Natural killer cell treated with Interleukin-12 subunit alpha and Interleukin-12 subunit beta and Interleukin-15 and Interleukin-18, amount 100 ng/mL, for 72 hours (primary cell): ENCODE measurements around the gene TTC7B. TPM values are rescaled to one million over a fixed set of nuclear protein-coding genes. Genes with fewer than 3 reads are reported as not detected.
A peak's percentile ranks its signal among the peaks of the same experiment; 100 is the strongest.

Experiments used
- ATAC-seq, 2 donors: fragments of 150-1000 bp; cut with Tn5 transposase in 1 of 2; sonication (Bioruptor Pico), chemical (Tn5 transposase) in 1 of 2; 2 replicates each; pipeline ENCODE4 v1.10.0; 2021
- DNase-seq: peaks from one replicate; pipeline ENCODE4 v3.0.0; 2022; ENCODE audit warnings: low spot score
- H3K27ac Mint-ChIP-seq, 2 donors: 1 replicate in 1 of 2; 2 replicates in 1 of 2; pipeline ENCODE4 v1.8.0; 2022; ENCODE audit warnings: mixed read lengths in 2 of 2, mild to moderate bottlenecking in 1 of 2, moderate library complexity in 1 of 2
- H3K27me3 Mint-ChIP-seq, 2 donors: 1 replicate in 1 of 2; 2 replicates in 1 of 2; pipeline ENCODE4 v1.8.0; 2022; ENCODE audit warnings: mixed read lengths in 2 of 2
- H3K36me3 Mint-ChIP-seq: one replicate; pipeline ENCODE4 v1.8.0; 2022; ENCODE audit warnings: mixed read lengths
- H3K4me1 Mint-ChIP-seq, 2 donors: 1 replicate in 1 of 2; 2 replicates in 1 of 2; pipeline ENCODE4 v1.8.0; 2022; ENCODE audit warnings: low read depth in 2 of 2, mixed read lengths in 2 of 2, mild to moderate bottlenecking in 1 of 2
- H3K4me3 Mint-ChIP-seq: one replicate; pipeline ENCODE4 v1.8.0; 2022; ENCODE audit warnings: mixed read lengths
- H3K9me3 Mint-ChIP-seq: 2 replicates; pipeline ENCODE4 v1.8.0; 2022; ENCODE audit warnings: mixed read lengths
- total RNA-seq, 2 donors: library from RNA; stranded (reverse); gene quantifications; one replicate each; pipeline ENCODE4 v1.2.3, GENCODE V29; 2022

TTC7B gene
- total RNA-seq, 2 donors from 2014 or later, result 8.9 to 24.5 TPM

- Mint-ChIP-seq H3K4me1 (peaks cover 7 to 14% of the 10 kb centered on the region in 2 donors), H3K36me3 (no peaks in the 10 kb centered on the region), H3K4me3 (no peak overlapping the region), H3K27me3 (no peaks in the 10 kb centered on the region), H3K27ac (no peak overlapping the region), H3K9me3 (peaks cover 3% of the 10 kb centered on the region)
- no peak for ATAC-seq
- no peak for DNase-seq
These were observed 10.3 kb downstream of the TTC7B start for GRCh38 chr14:90805662-90806540.

GRCh38 chr14:90805084-90805391 is 11.2 kb downstream of the TTC7B start:
- Mint-ChIP-seq H3K9me3 (peaks cover 3% of the 10 kb centered on the region), H3K4me3 (no peak overlapping the region), H3K36me3 (no peaks in the 10 kb centered on the region), H3K4me1 (peaks cover 7 to 17% of the 10 kb centered on the region in 2 donors), H3K27ac (no peak overlapping the region), H3K27me3 (no peaks in the 10 kb centered on the region)
- ATAC-seq (no peak), DNase-seq (no peak)

DNA sequence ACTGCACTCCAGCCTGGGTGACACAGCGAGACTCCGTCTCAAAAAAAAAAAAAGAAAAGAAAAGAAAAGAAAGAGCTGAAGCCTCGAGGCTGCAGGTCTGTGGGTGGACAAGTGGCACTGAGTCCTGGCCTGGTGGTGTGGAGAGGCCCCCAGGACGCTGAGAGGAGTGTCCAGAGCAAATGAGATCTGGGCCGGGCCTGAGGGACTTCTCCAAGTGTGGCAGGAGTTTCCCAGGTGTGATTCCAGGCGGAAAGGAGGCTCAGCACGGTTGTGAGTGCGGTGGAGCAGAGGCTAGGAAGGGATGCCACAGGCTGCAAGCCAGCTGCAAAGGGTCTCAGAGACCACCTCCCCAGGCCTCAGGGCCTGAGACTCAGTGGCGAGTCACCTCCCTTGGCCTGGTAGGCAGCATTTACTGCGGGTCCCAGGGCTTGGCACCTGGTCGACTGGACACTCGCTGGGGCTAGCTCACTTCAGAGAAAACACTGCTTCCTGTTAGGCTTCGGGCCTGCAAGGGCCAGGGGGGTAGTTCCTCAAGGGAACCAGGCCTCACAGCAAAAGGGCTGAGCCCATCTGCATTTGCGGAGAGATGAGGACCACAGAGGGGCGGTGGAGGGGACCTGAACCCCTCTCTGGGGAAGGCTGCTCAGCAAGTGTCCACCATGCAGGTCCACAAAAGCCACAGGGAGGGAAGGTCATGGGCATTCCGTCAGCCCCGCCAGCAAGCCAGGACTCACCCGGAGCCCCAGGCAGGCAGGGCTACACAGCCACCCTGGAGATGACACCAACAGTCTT is 11.7 kb downstream of the TTC7B start:
- Mint-ChIP-seq H3K27me3 (no peaks in the 10 kb centered on the region), H3K9me3 (peaks cover 3% of the 10 kb centered on the region), H3K4me3 (no peak overlapping the region), H3K36me3 (no peaks in the 10 kb centered on the region), H3K4me1 (peaks cover 7 to 18% of the 10 kb centered on the region in 2 donors), H3K27ac (peak overlapping the region; percentile 69 to 76)
- DNase-seq (no peak), ATAC-seq (no peak)

- peaks cover 3% of the 10 kb centered on the region for H3K9me3 Mint-ChIP-seq
- H3K4me3 Mint-ChIP-seq, result no peak overlapping the region
- DNase-seq (no peak), ATAC-seq (no peak)
- H3K27me3 Mint-ChIP-seq, result no peaks in the 10 kb centered on the region
- H3K27ac Mint-ChIP-seq, result peak overlapping the region; percentile 69 to 76
- no peaks in the 10 kb centered on the region for H3K36me3 Mint-ChIP-seq
- peaks cover 7 to 21% of the 10 kb centered on the region in 2 donors for H3K4me1 Mint-ChIP-seq
These were observed 13.0 kb downstream of the TTC7B start for GRCh38 chr14:90803249-90803648.

DNA sequence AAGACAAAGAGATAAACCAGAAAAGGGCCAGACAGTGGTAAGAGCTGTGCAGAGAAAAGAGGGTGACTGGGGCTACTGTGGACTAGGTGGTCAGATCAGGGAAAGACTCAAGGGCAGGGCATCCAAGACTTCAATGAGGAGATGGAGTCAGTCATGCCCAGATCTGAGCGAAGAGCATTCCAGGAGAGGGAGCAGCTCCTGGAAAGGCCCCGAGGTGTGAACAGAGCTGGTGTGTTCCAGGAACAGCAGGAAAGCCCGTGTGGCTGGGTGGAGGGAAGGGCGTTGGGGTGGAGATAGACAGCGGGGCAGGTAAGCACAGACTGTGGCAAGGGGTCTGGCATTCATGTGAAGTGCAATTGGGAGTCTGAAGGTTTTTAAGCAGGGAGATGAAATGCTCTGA is 16.8 kb downstream of the TTC7B start:
- no peak for ATAC-seq
- H3K4me3 Mint-ChIP-seq, result no peak overlapping the region
- no peak overlapping the region for H3K27ac Mint-ChIP-seq
- H3K27me3 Mint-ChIP-seq, result no peaks in the 10 kb centered on the region
- peaks cover 7 to 21% of the 10 kb centered on the region in 2 donors for H3K4me1 Mint-ChIP-seq
- H3K9me3 Mint-ChIP-seq, result peaks cover 3% of the 10 kb centered on the region
- DNase-seq, result no peak
- H3K36me3 Mint-ChIP-seq, result no peaks in the 10 kb centered on the region

DNA sequence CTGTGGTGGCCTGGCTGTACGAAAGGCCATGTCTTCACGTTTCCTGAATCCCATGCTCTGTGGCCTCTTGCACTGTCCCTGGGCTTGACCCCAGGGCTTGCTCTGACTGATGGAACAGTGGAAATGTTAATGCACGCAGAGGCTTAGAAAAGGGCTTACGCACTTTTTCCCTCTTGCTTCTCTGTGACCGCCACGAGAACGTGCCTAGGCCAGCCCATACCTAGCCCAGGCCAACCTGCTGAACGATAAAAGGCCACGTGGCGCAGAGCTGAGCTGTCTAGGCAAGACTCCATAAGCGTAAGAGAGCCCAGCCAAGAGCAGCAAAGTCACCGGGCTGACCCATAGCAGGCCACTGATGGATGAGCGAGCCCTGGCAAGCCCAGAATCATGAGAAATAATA is 18.3 kb downstream of the TTC7B start:
- no peak overlapping the region for H3K27ac Mint-ChIP-seq
- no peaks in the 10 kb centered on the region for H3K27me3 Mint-ChIP-seq
- H3K36me3 Mint-ChIP-seq, result no peaks in the 10 kb centered on the region
- peaks cover 3% of the 10 kb centered on the region for H3K9me3 Mint-ChIP-seq
- no peak for DNase-seq
- no peak overlapping the region for H3K4me3 Mint-ChIP-seq
- peaks cover 7 to 12% of the 10 kb centered on the region in 2 donors for H3K4me1 Mint-ChIP-seq
- no peak for ATAC-seq

DNA sequence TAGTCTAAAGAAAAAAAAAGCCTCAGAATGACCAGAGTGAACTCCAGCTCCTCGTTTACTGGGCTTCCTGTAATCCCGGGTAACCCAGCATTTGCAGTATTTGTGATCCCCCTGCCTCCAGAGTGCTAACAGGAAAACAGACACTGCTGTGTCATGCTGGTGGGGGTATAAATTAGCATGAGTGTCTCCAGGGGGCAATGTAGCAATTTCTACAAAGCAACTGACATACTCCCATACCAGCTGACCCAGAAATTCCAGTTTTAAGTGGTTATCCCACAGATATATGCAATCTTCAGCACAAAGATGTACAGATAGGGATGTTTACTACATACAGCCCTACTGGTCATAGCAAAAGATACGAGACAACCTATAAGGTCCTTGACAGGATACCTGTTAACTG is 18.8 kb downstream of the TTC7B start:
- Mint-ChIP-seq H3K36me3 (no peaks in the 10 kb centered on the region), H3K27ac (no peak overlapping the region), H3K27me3 (no peaks in the 10 kb centered on the region), H3K4me1 (peaks cover 7 to 12% of the 10 kb centered on the region in 2 donors), H3K9me3 (peaks cover 3% of the 10 kb centered on the region), H3K4me3 (no peak overlapping the region)
- DNase-seq (no peak), ATAC-seq (no peak)

DNA sequence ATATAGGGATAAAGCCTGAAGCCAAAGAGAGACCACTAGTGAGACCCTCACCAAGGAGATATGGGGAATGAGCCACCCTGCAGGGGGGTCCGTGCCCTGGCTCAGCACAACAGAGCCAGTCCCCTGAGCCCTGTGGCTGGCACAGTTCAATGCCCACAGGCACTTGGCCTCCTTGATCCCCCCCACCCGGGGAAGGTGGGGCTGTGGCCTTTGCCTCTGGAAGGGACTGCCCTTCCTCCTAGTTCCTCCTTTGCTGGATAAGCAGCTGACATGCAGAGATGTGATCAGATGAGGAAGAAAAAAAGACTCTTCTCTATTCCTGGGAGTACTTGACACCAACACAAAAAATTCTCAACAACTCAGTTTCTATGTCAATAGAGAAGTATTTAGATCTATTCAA is 19.9 kb downstream of the TTC7B start:
- Mint-ChIP-seq H3K4me1 (peaks cover 3 to 9% of the 10 kb centered on the region in 2 donors), H3K36me3 (no peaks in the 10 kb centered on the region), H3K27ac (no peak overlapping the region), H3K9me3 (peaks cover 2% of the 10 kb centered on the region), H3K4me3 (no peak overlapping the region), H3K27me3 (no peaks in the 10 kb centered on the region)
- DNase-seq (no peak), ATAC-seq (no peak)

GRCh38 chr14:90795744-90796143 is 20.5 kb downstream of the TTC7B start:
- Mint-ChIP-seq H3K9me3 (no peaks in the 10 kb centered on the region), H3K4me1 (peaks cover 0 to 6% of the 10 kb centered on the region in 2 donors), H3K27ac (no peak overlapping the region), H3K27me3 (no peaks in the 10 kb centered on the region), H3K4me3 (no peak overlapping the region), H3K36me3 (no peaks in the 10 kb centered on the region)
- no peak for ATAC-seq
- DNase-seq, result no peak

GRCh38 chr14:90791486-90791885 is 24.7 kb downstream of the TTC7B start:
- no peak for DNase-seq
- ATAC-seq, result no peak
- no peaks in the 10 kb centered on the region for H3K36me3 Mint-ChIP-seq
- no peak overlapping the region for H3K4me3 Mint-ChIP-seq
- H3K4me1 Mint-ChIP-seq, result no peaks in the 10 kb centered on the region
- no peaks in the 10 kb centered on the region for H3K9me3 Mint-ChIP-seq
- no peak overlapping the region for H3K27ac Mint-ChIP-seq
- no peaks in the 10 kb centered on the region for H3K27me3 Mint-ChIP-seq

GRCh38 chr14:90788031-90788430 is 28.2 kb downstream of the TTC7B start:
- no peak for ATAC-seq
- no peaks in the 10 kb centered on the region for H3K9me3 Mint-ChIP-seq
- H3K4me3 Mint-ChIP-seq, result no peak overlapping the region
- H3K27ac Mint-ChIP-seq, result no peak overlapping the region
- no peak for DNase-seq
- H3K27me3 Mint-ChIP-seq, result no peaks in the 10 kb centered on the region
- no peaks in the 10 kb centered on the region for H3K4me1 Mint-ChIP-seq
- H3K36me3 Mint-ChIP-seq, result no peaks in the 10 kb centered on the region

DNA sequence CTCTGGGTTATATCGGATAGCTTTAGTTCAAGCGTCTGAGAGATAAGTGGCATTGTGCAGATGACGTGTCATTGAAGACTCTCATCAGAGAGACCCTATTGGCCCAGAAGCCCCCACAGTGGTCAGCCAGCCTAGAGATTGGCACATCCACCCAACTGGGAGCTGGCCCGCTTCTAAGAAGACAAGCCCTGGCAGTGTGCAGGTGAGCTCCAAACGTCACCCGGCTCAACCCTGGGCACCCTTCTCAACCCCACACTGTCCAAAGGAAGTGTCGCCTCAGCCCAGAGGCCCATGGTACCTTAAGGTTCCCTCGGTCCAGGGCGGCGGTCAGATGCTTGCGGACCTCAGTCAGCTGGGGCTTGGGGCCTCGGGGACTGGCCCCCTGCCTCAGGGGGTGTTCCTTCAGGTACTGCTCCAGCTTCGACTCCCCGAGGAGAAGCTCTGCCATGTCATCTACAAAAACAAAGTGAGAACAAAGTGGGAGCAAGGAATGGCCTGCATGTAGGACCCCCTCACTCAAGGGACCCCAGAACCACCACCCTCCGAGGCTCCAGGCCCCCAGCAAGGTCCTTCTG is 30.3 kb downstream of the TTC7B start:
- Mint-ChIP-seq H3K4me1 (no peaks in the 10 kb centered on the region), H3K27ac (no peak overlapping the region), H3K4me3 (no peak overlapping the region), H3K9me3 (no peaks in the 10 kb centered on the region), H3K36me3 (no peaks in the 10 kb centered on the region), H3K27me3 (no peaks in the 10 kb centered on the region)
- ATAC-seq, result peak in 1 of 2 donors; percentile 41
- no peak for DNase-seq

DNA sequence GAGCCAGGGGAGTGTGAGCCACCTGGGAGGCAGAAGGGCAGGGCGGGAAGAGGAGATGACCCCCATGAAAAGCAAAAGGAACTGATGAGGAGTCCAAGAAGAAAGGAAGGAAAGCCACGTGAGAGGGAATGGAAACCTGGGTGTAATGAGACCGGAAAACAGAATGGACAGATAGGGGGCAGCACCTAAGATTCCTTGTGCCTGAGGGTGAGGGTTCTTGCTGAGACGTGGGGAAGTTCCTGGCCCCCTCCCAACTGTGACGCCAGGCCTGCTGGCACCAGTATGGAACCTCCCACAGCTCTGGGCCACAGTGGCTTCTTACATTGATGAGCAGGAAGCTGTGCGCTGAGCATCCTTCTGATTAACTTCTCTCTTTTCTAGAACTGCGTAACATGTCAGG is 30.8 kb downstream of the TTC7B start:
- DNase-seq (no peak), ATAC-seq (no peak)
- Mint-ChIP-seq H3K9me3 (no peaks in the 10 kb centered on the region), H3K36me3 (no peaks in the 10 kb centered on the region), H3K27ac (no peak overlapping the region), H3K4me3 (no peak overlapping the region), H3K27me3 (no peaks in the 10 kb centered on the region), H3K4me1 (no peaks in the 10 kb centered on the region)

GRCh38 chr14:90784621-90785270 is 31.5 kb downstream of the TTC7B start:
- H3K36me3 Mint-ChIP-seq, result no peaks in the 10 kb centered on the region
- no peak overlapping the region for H3K4me3 Mint-ChIP-seq
- ATAC-seq (no peak), DNase-seq (no peak)
- H3K27me3 Mint-ChIP-seq, result no peaks in the 10 kb centered on the region
- no peak overlapping the region for H3K27ac Mint-ChIP-seq
- no peaks in the 10 kb centered on the region for H3K9me3 Mint-ChIP-seq
- no peaks in the 10 kb centered on the region for H3K4me1 Mint-ChIP-seq
